GM10266 (cell line): ENCODE data around the gene SLCO3A1.

ENCODE experiments used
- DNase-seq: peaks from one replicate; pipeline ENCODE4 v3.0.0; 2012; ENCODE audit errors: extremely low spot score
- CTCF ChIP-seq: IDR thresholded peaks from 2 replicates; pipeline ENCODE4 v1.5.1; 2012; ENCODE audit warnings: mild to moderate bottlenecking, low read depth; ENCODE audit not compliant: control insufficient read depth, insufficient read depth; ENCODE audit errors: missing control alignments

The SLCO3A1 gene

GRCh38 chr15:91880373-91880772, 26.9 kb downstream of the SLCO3A1 start:
- TF ChIP-seq CTCF: no peak
- no peak for DNase-seq

- no peak for TF ChIP-seq CTCF
- no peak for DNase-seq
These were observed 28.2 kb downstream of the SLCO3A1 start for GRCh38 chr15:91881569-91882297.

GRCh38 chr15:91882858-91883586, 29.5 kb downstream of the SLCO3A1 start:
- no peak for TF ChIP-seq CTCF
- DNase-seq: no peak

GRCh38 chr15:91884606-91885005, 31.1 kb downstream of the SLCO3A1 start:
- TF ChIP-seq CTCF: no peak
- no peak for DNase-seq

GRCh38 chr15:91885054-91885453, 31.5 kb downstream of the SLCO3A1 start:
- DNase-seq: no peak
- no peak for TF ChIP-seq CTCF

GRCh38 chr15:91885714-91886270, 32.3 kb downstream of the SLCO3A1 start:
- no peak for DNase-seq
- TF ChIP-seq CTCF: no peak

GRCh38 chr15:91886878-91887277, 33.4 kb downstream of the SLCO3A1 start:
- DNase-seq: no peak
- TF ChIP-seq CTCF: no peak
